ENCODE data around the gene TTC39B.

- TF ChIP-seq CTCF (IDR thresholded peaks at IDR 0.05; ENCODE audit: low read depth, low read length, missing input control) (no peak), SP1 (IDR thresholded peaks at IDR 0.05) (no peak), REST (IDR thresholded peaks at IDR 0.05) (no peak), RAD21 (IDR thresholded peaks at IDR 0.05) (no peak), TAF1 (conservative IDR thresholded peaks at IDR 0.05) (no peak)
These were observed 95.1 kb downstream of the TTC39B start for GRCh38 chr9:15211815-15212495.
